Osteocyte (in vitro differentiated cells): ENCODE measurements around the gene STXBP3. TPM values are rescaled to one million over a fixed set of nuclear protein-coding genes. Genes with fewer than 3 reads are reported as not detected.
A peak's percentile ranks its signal among the peaks of the same experiment; 100 is the strongest.

Experiments
- DNase-seq: peaks from one replicate; pipeline ENCODE4 v3.0.0; 2021; ENCODE audit warnings: mixed read lengths; ENCODE audit not compliant: unreplicated experiment; ENCODE audit errors: extremely low spot score
- H3K27ac Mint-ChIP-seq: one replicate; pipeline ENCODE4 v1.8.0; 2021; ENCODE audit warnings: mild to moderate bottlenecking, mixed read lengths; ENCODE audit not compliant: unreplicated experiment
- H3K27me3 Mint-ChIP-seq: one replicate; pipeline ENCODE4 v1.8.0; 2021; ENCODE audit warnings: mixed read lengths; ENCODE audit not compliant: unreplicated experiment
- H3K36me3 Mint-ChIP-seq: one replicate; pipeline ENCODE4 v1.8.0; 2021; ENCODE audit warnings: mixed read lengths; ENCODE audit not compliant: unreplicated experiment
- H3K4me1 Mint-ChIP-seq: one replicate; pipeline ENCODE4 v1.8.0; 2021; ENCODE audit warnings: mixed read lengths; ENCODE audit not compliant: unreplicated experiment
- H3K4me3 Mint-ChIP-seq: one replicate; pipeline ENCODE4 v1.8.0; 2021; ENCODE audit warnings: mild to moderate bottlenecking, moderate library complexity, mixed read lengths; ENCODE audit not compliant: unreplicated experiment
- H3K9me3 Mint-ChIP-seq: one replicate; pipeline ENCODE4 v1.8.0; 2021; ENCODE audit warnings: mixed read lengths; ENCODE audit not compliant: unreplicated experiment
- total RNA-seq: library from RNA; stranded (reverse); gene quantifications from 2 replicates; pipeline ENCODE4 v1.2.1, GENCODE V29; 2021
- TF ChIP-seq, protein P1 (sequence below): fragments of 200-600 bp; sonication (generic); IDR thresholded peaks from 2 replicates; pipeline ENCODE4 v1.5.0; 2021; ENCODE audit warnings: antibody characterized with exemption, mild to moderate bottlenecking, moderate library complexity

The STXBP3 gene
- total RNA-seq, 1 donor from 2014 or later: 54.7 TPM

DNA sequence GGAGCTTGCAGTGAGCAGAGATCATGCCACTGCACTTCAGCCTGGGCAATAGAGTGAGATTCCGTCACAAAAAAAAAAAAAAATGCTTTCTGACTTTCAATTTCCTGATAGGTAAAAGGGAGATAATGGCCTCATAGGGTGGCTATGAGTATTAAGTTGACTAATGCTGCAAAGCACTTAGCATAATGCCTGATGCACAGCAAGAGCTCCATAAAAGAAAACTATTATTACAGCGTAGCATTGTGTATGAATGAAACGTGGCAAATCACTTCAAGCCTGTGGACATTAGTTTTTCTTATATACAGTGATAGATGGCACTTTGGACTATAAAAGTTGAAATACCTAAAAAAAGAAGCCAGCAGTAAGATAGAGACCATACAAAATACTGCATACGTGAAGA lies 17.0 kb upstream of the STXBP3 start:
- Mint-ChIP-seq H3K4me3 (no peak overlapping the region), H3K36me3 (no peaks in the 10 kb centered on the region), H3K9me3 (no peaks in the 10 kb centered on the region), H3K27ac (no peak overlapping the region), H3K27me3 (peaks cover 9% of the 10 kb centered on the region), H3K4me1 (no peaks in the 10 kb centered on the region)
- DNase-seq: no peak
- TF ChIP-seq, protein P1, sequence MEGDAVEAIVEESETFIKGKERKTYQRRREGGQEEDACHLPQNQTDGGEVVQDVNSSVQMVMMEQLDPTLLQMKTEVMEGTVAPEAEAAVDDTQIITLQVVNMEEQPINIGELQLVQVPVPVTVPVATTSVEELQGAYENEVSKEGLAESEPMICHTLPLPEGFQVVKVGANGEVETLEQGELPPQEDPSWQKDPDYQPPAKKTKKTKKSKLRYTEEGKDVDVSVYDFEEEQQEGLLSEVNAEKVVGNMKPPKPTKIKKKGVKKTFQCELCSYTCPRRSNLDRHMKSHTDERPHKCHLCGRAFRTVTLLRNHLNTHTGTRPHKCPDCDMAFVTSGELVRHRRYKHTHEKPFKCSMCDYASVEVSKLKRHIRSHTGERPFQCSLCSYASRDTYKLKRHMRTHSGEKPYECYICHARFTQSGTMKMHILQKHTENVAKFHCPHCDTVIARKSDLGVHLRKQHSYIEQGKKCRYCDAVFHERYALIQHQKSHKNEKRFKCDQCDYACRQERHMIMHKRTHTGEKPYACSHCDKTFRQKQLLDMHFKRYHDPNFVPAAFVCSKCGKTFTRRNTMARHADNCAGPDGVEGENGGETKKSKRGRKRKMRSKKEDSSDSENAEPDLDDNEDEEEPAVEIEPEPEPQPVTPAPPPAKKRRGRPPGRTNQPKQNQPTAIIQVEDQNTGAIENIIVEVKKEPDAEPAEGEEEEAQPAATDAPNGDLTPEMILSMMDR: no peak

DNA sequence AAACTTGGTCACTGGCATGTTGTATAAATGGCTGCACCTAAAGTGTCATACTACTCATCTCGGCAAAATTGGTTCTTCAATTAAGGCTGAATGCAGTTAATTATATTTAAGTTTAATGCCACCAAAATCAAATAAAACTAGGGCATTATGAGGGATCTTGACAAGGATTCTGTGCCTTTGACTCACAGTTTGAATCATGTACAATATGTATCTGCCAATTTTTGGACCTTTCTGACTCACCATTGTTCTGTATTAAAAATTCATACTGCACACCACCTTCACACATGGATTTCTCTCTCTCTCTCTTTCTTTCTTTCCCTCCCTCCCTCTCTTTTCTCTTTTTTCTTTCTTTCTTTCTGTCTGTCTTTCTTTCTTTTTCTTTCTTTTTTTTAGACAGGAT lies 14.1 kb upstream of the STXBP3 start:
- no peaks in the 10 kb centered on the region for H3K36me3 Mint-ChIP-seq
- H3K27ac Mint-ChIP-seq: no peak overlapping the region
- no peaks in the 10 kb centered on the region for H3K9me3 Mint-ChIP-seq
- TF ChIP-seq, protein P1: no peak
- H3K4me1 Mint-ChIP-seq: no peaks in the 10 kb centered on the region
- peaks cover 24% of the 10 kb centered on the region for H3K27me3 Mint-ChIP-seq
- DNase-seq: no peak
- no peak overlapping the region for H3K4me3 Mint-ChIP-seq

DNA sequence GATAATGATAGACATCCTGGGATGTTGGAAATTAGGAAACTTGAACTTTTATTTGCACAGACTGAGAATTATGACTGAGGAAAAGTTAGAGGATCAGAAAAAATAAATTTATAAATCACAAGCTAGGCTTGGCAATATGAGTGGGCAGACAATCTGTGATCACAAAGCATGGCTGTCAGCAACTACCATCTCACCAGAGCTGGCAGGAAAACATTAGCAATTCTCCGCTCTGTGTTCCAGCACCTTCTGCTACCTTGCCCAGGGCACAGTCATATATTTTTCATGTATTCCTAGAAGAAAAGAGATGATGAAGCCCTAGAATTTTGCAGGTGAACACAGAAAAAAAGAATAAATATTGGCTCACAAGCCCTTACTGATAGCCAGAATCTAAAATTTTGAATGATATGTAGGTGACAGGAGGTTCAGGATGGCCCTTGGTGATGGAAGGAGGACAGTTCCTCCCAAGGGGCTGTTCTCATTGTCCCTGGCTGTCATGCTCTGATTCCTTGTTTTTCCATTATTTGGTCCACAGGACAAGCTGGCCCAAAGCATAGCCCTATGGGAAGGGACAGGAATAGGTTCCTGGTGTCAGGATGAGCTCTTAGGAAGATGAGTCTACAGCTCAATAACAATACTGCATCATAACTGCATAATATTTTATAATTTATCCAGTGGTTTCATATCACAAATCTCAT lies 12.2 kb upstream of the STXBP3 start:
- Mint-ChIP-seq H3K36me3 (no peaks in the 10 kb centered on the region), H3K4me1 (no peaks in the 10 kb centered on the region), H3K4me3 (no peak overlapping the region), H3K9me3 (no peaks in the 10 kb centered on the region), H3K27me3 (peaks cover 26% of the 10 kb centered on the region), H3K27ac (no peak overlapping the region)
- no peak for DNase-seq
- TF ChIP-seq, protein P1: no peak

DNA sequence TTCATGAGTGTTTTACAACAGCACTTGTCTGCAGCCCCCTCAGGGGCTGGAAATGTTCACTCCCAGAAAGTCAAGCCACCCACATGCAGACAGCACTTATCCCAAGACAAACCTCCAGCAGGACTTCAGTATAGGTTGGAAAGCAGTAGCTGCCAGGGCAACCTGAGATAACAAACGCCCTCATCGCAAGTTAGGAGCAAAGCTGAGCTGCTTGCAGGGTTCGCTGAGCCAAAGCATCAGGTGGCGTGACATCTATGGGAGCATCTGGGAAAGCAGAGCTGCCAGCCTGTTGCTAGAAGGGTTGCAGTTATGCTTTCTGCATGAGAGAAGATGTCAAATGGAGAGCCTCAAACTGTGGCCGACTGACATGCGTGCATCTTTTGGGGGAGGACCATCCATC lies 4.2 kb upstream of the STXBP3 start:
- Mint-ChIP-seq H3K4me3 (no peak overlapping the region), H3K36me3 (no peaks in the 10 kb centered on the region), H3K27me3 (peaks cover 11% of the 10 kb centered on the region), H3K9me3 (no peaks in the 10 kb centered on the region), H3K27ac (no peak overlapping the region), H3K4me1 (peaks cover 3% of the 10 kb centered on the region)
- DNase-seq: no peak
- TF ChIP-seq, protein P1: no peak

DNA sequence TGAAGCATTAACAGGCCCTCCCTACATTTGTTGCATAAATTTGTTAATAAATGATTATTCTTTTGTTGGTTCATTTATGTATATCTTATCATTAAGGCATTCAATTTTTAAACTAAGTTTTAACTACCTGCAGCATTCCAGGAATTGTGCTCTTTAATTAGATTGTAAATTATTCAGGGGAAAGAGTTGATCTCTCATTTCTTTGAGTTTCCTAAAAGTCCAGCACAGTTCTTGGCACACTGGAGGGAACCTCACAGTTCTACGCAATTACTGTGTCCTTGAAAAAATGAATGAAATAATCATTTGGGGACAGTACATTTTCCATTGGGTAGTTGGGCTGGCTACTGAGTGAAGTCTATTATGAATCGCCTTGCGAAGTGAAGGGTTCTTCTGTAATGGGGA lies 493 bp upstream of the STXBP3 start:
- Mint-ChIP-seq H3K4me1 (peaks cover 19% of the 10 kb centered on the region), H3K27me3 (peaks cover 8% of the 10 kb centered on the region), H3K36me3 (peaks cover 12% of the 10 kb centered on the region), H3K9me3 (no peaks in the 10 kb centered on the region), H3K27ac (peak overlapping the region; percentile 97), H3K4me3 (peak overlapping the region; percentile 92)
- TF ChIP-seq, protein P1: no peak
- DNase-seq: no peak
